ENCODE results near the gene KCNAB1.

DNA sequence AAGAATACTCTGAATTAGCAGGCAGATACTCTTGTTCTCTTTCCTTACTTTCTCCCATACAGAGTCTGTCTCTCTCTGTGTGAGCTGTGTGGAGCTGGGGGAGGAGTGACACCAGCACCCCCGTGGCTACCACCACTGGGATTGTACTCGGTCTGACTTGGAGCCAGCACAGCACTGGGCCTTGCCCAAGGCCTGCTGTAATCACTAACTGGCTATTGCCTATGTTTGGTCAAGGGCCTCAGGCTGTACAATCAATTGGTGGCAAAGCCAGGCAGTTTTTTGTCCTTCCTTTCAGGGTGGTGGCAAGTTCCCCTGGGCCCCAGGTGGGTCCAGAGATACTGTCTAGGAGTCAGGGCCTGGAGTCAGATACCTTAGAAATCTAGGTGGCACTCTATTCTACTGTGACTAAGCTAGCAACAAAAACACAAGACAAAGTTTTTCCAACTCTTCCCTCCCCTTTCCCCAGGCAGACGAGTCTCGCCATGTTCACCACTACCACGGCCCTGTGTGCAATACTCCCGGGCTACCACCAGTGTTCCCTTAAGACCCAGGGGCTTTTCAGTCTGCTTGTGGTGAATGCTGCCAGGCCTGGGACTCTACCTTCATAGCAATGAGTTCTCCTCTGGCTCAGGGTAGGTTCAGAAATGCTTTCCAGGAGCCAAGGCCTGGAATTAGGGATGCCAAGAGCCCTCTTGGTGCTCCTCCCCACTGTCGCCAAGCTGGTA, 151.8 kb downstream of the KCNAB1 start:
- TF ChIP-seq EZH2phosphoT487 (IDR thresholded peaks at IDR 0.05; ENCODE audit: low read length) = no peak
- TF ChIP-seq, protein P1, sequence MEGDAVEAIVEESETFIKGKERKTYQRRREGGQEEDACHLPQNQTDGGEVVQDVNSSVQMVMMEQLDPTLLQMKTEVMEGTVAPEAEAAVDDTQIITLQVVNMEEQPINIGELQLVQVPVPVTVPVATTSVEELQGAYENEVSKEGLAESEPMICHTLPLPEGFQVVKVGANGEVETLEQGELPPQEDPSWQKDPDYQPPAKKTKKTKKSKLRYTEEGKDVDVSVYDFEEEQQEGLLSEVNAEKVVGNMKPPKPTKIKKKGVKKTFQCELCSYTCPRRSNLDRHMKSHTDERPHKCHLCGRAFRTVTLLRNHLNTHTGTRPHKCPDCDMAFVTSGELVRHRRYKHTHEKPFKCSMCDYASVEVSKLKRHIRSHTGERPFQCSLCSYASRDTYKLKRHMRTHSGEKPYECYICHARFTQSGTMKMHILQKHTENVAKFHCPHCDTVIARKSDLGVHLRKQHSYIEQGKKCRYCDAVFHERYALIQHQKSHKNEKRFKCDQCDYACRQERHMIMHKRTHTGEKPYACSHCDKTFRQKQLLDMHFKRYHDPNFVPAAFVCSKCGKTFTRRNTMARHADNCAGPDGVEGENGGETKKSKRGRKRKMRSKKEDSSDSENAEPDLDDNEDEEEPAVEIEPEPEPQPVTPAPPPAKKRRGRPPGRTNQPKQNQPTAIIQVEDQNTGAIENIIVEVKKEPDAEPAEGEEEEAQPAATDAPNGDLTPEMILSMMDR (IDR thresholded peaks at IDR 0.05; ENCODE audit: low read length) = no peak
